NB4 (cell line): ENCODE data around the gene ZNF69.
A peak's percentile ranks its signal among the peaks of the same experiment; 100 is the strongest.
"Not testable (repeated sequence)": the region's sequence is repeated elsewhere in the genome, so short reads cannot be mapped to it uniquely, and the experiment has no call there.

Source experiments
- DNase-seq: peaks from one replicate; pipeline ENCODE4 v3.0.0; 2010; ENCODE audit warnings: low read depth
- H3K4me3 ChIP-seq: one replicate; pipeline ENCODE4 v1.5.1; 2011; ENCODE audit warnings: mild to moderate bottlenecking, low read depth, low read length, moderate library complexity
- MYC ChIP-seq: IDR thresholded peaks from 2 replicates; pipeline ENCODE4 v1.6.1; 2011; ENCODE audit warnings: low read depth, low read length
- POLR2A ChIP-seq: IDR thresholded peaks from 2 replicates; pipeline ENCODE4 v1.6.1; 2011; ENCODE audit warnings: mild to moderate bottlenecking; ENCODE audit not compliant: insufficient read length; ENCODE audit errors: extremely low read depth
- TF ChIP-seq, protein P1 (sequence below): IDR thresholded peaks from one replicate; pipeline ENCODE4 v1.5.1; 2012; ENCODE audit warnings: low read depth, low read length
- TF ChIP-seq, protein P2 (sequence below): IDR thresholded peaks from 2 replicates; pipeline ENCODE4 v1.6.1; 2011; ENCODE audit warnings: low read depth, low read length

ZNF69 gene

GRCh38 chr19:11942008-11942842, 54.6 kb downstream of the ZNF69 start:
- no peak for DNase-seq
- no peak overlapping the region for H3K4me3 ChIP-seq
- TF ChIP-seq, protein P1, sequence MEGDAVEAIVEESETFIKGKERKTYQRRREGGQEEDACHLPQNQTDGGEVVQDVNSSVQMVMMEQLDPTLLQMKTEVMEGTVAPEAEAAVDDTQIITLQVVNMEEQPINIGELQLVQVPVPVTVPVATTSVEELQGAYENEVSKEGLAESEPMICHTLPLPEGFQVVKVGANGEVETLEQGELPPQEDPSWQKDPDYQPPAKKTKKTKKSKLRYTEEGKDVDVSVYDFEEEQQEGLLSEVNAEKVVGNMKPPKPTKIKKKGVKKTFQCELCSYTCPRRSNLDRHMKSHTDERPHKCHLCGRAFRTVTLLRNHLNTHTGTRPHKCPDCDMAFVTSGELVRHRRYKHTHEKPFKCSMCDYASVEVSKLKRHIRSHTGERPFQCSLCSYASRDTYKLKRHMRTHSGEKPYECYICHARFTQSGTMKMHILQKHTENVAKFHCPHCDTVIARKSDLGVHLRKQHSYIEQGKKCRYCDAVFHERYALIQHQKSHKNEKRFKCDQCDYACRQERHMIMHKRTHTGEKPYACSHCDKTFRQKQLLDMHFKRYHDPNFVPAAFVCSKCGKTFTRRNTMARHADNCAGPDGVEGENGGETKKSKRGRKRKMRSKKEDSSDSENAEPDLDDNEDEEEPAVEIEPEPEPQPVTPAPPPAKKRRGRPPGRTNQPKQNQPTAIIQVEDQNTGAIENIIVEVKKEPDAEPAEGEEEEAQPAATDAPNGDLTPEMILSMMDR: no peak
- TF ChIP-seq POLR2A (no peak), MYC (no peak)
- TF ChIP-seq, protein P2, sequence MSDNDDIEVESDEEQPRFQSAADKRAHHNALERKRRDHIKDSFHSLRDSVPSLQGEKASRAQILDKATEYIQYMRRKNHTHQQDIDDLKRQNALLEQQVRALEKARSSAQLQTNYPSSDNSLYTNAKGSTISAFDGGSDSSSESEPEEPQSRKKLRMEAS: no peak

DNA sequence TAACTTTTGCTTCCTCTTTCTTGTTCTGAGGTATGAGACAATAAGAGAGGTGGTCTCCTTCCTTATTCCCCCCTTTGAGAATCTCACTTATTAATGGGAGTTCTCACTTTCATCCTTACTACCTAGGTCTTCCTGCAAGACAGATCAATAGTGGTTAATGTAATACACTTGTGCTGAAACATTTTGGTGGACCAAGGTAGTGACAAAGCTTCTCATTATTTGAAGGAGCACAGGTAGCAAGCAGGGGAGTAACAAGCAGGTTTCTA, 55.2 kb downstream of the ZNF69 start:
- DNase-seq: peak; percentile 36
- no peak overlapping the region for H3K4me3 ChIP-seq
- TF ChIP-seq, protein P1: no peak

- TF ChIP-seq POLR2A: no peak
- no peak for TF ChIP-seq MYC
- TF ChIP-seq, protein P2: no peak
- TF ChIP-seq, protein P1: no peak
- DNase-seq: no peak
- no peak overlapping the region for H3K4me3 ChIP-seq
Measured at GRCh38 chr19:11944656-11945055, 57.1 kb downstream of the ZNF69 start.

DNA sequence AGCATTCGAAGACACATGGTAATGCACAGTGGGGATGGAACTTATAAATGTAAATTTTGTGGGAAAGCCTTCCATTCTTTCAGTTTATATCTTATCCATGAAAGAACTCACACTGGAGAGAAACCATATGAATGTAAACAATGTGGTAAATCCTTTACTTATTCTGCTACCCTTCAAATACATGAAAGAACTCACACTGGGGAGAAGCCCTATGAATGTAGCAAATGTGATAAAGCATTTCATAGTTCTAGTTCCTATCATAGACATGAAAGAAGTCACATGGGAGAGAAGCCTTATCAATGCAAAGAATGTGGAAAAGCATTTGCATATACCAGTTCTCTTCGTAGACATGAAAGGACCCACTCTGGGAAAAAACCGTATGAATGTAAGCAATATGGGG, 61.1 kb downstream of the ZNF69 start:
- DNase-seq: no peak
- TF ChIP-seq, protein P1: no peak
- no peak for TF ChIP-seq POLR2A
- no peak for TF ChIP-seq MYC
- TF ChIP-seq, protein P2: no peak
- no peak overlapping the region for H3K4me3 ChIP-seq

- no peak overlapping the region for H3K4me3 ChIP-seq
- peak; percentile 23 for DNase-seq
- TF ChIP-seq, protein P1: no peak
- TF ChIP-seq, protein P2: no peak
- TF ChIP-seq MYC: no peak
- no peak for TF ChIP-seq POLR2A
Measured at GRCh38 chr19:11949201-11949600, 61.6 kb downstream of the ZNF69 start.

DNA sequence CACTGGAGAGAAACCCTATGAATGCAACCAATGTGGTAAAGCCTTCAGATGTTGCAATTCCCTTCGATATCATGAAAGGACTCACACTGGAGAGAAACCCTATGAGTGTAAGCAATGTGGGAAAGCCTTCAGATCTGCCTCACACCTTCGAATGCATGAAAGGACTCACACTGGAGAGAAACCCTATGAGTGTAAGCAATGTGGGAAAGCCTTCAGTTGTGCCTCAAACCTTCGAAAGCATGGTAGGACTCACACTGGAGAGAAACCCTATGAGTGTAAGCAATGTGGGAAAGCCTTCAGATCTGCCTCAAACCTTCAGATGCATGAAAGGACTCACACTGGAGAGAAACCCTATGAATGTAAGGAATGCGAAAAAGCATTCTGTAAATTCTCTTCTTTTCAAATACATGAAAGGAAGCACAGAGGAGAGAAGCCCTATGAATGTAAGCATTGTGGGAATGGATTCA, 62.1 kb downstream of the ZNF69 start:
- not testable (repeated sequence) for DNase-seq, H3K4me3 ChIP-seq
